ENCODE results near the gene LGALS13.
"Not testable (repeated sequence)": the region's sequence is repeated elsewhere in the genome, so short reads cannot be mapped to it uniquely, and the experiment has no call there.

LGALS13 gene

DNA sequence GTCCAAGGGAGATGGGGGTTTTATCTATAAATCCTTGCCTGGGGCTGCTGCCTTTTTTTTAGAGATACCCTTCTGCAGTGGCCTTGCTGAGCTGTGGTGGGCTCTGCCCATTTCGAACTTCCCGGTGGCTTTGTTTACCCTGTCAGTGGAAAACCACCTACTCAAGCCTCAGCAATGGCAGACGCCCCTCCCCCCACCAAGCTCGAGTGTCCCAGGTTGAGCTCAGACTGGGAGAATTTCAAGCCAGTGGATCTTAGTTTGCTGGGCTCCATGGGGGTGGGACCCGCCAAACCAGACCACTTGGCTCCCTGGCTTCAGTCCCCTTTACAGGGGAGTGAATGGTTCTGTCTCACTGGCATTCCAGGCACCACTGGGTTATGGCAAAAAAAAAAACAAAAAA lies 21.6 kb downstream of the LGALS13 start:
- no peak for DNase-seq (ENCODE audit: low spot score)

DNA sequence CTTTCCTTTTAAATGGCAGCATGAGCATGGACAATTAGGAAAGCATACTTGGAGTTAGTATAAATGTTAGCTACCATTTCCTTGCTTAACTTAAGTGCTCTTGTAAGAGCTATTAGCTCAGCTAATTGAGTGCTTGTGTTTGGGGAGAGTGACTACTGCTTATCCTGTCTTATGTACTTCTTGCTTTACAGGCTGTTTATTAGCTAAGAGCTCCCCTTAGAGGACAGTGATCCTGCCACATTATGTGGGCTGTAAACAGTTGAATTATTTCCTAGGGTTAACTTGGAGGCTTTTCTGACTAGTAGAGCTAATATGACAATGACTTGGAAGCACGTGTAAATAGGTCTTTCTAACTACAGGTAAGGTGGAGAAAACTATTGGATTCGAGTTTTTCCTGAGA lies 25.3 kb downstream of the LGALS13 start:
- not testable (repeated sequence) for DNase-seq (ENCODE audit: low spot score)

DNA sequence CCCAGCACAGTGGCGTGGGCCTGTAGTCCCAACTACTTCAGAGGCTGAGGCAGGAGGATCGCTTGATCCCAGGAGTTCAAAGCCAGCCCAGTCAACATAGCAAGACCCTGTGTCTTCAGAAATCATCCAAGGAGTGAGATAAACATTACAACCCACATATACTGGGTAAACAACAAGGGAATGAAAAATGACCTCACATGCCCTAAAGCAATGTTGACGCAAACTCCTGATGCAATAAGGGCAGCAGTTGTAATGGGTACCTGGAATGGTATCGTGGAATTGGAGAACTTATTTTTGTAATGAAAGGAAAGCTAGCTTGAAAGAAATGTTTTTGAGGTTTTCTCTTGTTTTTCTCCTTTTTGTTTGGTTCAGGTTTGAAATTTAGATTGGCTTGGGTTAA lies 28.9 kb downstream of the LGALS13 start:
- DNase-seq (ENCODE audit: low spot score), result no peak

DNA sequence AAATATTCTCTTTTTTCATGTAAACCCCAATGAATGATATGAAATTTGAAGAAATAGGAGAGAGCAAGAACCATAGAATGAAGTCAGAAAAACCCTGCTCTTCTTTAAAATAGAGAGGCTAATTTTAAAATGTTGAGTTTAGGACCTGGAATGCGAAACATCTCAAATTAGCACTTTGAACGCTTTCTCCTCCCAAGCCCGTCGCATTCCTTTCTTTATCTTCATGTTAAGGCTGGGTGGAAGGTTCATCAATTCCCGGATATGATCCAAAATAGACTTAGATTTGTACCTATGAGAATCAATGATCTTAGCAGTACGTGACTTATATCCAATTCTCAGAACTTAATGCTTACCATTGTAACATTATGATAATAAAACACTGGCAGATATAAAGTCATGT lies 29.3 kb downstream of the LGALS13 start:
- no peak for DNase-seq (ENCODE audit: low spot score)

DNA sequence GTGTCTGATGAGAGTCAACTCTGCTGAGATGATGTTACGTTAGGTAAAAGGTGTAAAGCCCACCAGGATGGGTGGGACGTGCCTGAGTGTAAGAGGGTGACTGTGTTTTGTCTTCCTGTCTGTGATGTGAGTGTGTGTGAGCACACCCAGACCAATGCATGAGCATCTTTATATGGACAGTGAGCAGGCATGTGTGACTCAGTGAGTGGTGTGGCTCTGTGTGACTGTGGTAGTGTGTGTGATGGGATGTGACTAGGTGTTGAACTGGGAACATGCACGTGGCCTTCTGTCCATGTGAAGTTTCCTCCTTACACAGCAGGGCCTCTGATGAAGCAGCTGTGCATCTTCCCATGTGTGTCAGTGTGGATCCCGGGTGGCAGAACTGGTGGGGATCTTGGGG lies 35.6 kb downstream of the LGALS13 start:
- no peak for DNase-seq (ENCODE audit: low spot score)

DNA sequence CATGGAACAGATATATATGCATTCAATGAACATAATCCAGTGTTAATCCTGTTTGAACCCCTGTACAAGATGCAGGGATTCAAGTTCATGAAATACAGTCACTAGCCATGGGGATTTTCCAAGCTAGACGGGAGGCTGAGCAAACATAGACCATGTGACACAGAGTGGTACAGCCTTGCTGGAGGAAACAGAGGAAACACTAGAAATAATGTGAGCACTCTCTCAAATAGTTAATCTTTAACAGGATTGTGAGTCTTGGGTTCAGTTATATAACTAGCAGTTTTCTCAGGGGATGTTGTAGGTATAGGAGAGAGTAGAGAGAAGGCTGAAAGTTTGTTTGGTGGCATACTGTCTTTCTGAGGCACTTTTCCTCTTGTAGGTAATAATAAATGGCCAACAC lies 39.4 kb downstream of the LGALS13 start:
- no peak for DNase-seq (ENCODE audit: low spot score)

DNA sequence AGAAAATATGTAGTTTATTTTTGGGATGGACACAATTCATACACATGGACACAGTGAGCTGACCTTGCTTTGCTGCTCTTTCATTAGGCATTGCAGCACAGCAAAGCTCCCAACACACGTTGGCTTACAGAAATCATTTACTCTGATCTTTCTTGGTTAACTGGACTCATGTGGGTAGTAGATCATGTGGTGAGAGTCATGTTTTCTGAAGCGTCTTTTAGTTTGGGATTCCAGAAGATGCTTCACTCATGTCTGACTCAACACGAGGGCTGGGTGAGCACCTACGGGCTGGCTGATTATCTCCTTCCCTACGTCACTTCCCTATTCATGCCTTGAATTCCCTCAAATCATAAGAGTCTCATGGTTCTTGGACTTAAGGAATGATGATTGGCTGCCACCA lies 41.3 kb downstream of the LGALS13 start:
- no peak for DNase-seq (ENCODE audit: low spot score)

DNA sequence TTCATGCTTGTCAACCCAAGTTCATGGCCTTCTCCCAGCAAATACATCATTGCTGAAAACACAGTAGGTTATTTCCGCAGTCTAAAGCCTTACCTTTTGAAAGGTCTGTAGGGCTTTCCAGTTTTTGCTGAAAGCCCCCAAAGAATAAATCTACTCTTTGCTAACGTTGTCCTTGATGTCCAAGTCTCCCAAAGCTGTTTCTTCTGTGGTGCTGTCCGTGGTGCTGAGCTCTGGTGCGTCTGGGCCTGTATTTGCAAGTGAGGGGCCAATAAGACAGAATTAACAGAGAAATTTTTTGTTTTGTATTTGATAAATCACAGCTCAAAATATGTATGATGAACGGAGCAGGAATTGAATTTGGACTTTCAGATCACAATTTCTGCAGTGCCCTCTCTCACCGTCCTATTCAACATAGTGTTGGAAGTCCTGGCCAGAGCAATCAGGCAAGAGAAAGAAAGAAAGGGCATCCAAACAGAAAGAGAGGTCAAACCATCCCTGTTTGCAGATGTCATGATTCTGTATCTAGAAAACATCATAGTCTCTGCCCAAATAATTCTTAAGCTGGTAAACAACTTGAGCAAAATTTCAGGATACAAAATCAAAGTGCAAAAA lies 43.6 kb downstream of the LGALS13 start:
- DNase-seq (ENCODE audit: low spot score), result no peak

DNA sequence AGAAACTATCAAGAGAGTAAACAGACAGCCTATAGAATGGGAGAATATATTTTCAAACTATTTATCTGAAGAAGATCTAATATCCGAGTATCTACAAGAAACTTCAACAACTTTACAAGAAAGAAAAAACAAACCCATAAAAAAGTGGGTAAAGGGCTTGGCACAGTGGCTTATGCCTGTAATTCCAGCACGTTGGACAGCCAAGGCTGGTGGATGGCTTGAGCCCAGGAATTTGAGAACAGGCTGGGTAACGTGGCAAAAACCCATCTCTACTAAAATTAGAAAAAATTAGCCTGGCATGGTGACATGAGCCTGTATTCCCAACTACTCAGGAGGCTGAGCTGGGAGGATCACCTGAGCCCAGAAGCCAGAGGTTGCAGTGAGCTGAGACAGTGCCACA lies 45.6 kb downstream of the LGALS13 start:
- DNase-seq (ENCODE audit: low spot score), result no peak

DNA sequence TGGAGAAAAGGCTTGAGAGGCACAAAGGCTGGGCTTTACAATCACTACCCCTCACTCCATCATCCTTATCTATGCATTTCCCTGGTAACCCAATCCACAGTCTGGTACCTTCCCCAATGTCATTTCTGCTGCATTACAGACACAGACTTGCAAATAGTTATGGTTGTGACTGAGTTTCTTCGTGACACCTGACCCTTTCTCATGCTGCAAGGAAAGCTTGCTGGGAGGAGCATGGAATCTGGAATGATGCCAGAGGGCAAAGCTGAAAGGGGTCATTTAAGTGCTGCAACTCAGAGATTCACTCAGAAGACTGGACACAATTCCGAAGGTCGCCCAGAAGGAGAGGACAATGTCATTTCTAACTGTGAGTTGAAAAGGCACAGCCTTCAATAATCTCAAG lies 53.3 kb downstream of the LGALS13 start, which contains the start of gene LGALS16:
LGALS16 (plus strand) TSS at position 301 of the 400 bp plus-strand sequence; CDS start at position 350, 49 bp downstream.
- DNase-seq (ENCODE audit: low spot score), result no peak

Data from putamen (tissue), 1 donor.